Measurements from ENCODE around the gene HADHA. TPM values are rescaled to one million over a fixed set of nuclear protein-coding genes. Genes with fewer than 3 reads are reported as not detected.

Gene HADHA
- total RNA-seq, 1 donor from 2014 or later = 115 TPM

DNA sequence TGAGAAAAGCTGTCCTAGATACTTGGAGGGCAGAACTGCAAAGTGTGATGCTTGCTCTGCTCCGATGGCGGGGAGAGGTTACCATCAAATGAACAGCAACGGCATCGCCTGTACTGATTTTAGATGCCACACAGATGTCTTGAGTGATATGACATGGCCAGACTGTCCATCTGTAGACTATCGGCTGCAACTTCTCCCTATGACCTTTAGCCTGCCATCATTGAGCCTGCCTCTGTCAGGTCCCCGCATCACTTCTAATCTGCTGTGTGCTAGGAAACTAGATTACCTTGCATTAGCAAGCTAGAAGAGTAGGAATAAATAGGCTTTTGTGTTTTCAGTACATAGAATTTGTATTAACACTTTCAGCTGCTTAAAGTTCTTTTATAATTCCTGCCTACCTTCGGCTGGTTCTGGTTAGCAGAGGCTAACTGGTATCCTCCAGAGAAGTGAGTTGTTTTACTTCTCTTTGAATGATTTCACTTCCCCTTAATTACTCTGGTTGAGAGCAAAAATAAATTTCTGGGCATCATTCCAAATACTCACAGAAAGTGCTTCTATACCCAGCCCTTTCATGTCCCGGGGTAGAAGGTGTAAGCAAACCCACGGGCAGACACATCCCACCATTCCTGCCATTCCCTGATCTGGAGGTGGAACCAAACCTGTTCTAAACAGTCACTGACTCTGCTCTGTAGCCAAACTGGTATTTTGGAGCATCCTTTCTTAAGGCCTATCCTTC is 47.6 kb downstream of the HADHA start:
- TF ChIP-seq, protein P1, sequence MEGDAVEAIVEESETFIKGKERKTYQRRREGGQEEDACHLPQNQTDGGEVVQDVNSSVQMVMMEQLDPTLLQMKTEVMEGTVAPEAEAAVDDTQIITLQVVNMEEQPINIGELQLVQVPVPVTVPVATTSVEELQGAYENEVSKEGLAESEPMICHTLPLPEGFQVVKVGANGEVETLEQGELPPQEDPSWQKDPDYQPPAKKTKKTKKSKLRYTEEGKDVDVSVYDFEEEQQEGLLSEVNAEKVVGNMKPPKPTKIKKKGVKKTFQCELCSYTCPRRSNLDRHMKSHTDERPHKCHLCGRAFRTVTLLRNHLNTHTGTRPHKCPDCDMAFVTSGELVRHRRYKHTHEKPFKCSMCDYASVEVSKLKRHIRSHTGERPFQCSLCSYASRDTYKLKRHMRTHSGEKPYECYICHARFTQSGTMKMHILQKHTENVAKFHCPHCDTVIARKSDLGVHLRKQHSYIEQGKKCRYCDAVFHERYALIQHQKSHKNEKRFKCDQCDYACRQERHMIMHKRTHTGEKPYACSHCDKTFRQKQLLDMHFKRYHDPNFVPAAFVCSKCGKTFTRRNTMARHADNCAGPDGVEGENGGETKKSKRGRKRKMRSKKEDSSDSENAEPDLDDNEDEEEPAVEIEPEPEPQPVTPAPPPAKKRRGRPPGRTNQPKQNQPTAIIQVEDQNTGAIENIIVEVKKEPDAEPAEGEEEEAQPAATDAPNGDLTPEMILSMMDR (IDR thresholded peaks at IDR 0.05; ENCODE audit: insufficient read depth, low read length, poor library complexity, severe bottlenecking) = no peak
- Histone ChIP-seq H3K36me3 (ENCODE audit: control insufficient read depth, insufficient read depth, low read length) (peaks cover 6% of the 10 kb centered on the region), H3K4me3 (ENCODE audit: low read depth, low read length) (no peak overlapping the region), H3K27me3 (ENCODE audit: control insufficient read depth, insufficient read depth, low read length) (no peaks in the 10 kb centered on the region)
- DNase-seq (ENCODE audit: low read depth) = no peak

GRCh38 chr2:26195040-26195984 is 49.1 kb downstream of the HADHA start:
- no peaks in the 10 kb centered on the region for H3K27me3 ChIP-seq (ENCODE audit: control insufficient read depth, insufficient read depth, low read length)
- peaks cover 6% of the 10 kb centered on the region for H3K36me3 ChIP-seq (ENCODE audit: control insufficient read depth, insufficient read depth, low read length)
- TF ChIP-seq, protein P1 (IDR thresholded peaks at IDR 0.05; ENCODE audit: insufficient read depth, low read length, poor library complexity, severe bottlenecking) = no peak
- DNase-seq (ENCODE audit: low read depth) = no peak
- no peak overlapping the region for H3K4me3 ChIP-seq (ENCODE audit: low read depth, low read length)

GRCh38 chr2:26193578-26194231 is 50.7 kb downstream of the HADHA start:
- no peak for DNase-seq (ENCODE audit: low read depth)
- TF ChIP-seq, protein P1 (IDR thresholded peaks at IDR 0.05; ENCODE audit: insufficient read depth, low read length, poor library complexity, severe bottlenecking) = no peak
- Histone ChIP-seq H3K36me3 (ENCODE audit: control insufficient read depth, insufficient read depth, low read length) (peaks cover 3% of the 10 kb centered on the region), H3K27me3 (ENCODE audit: control insufficient read depth, insufficient read depth, low read length) (no peaks in the 10 kb centered on the region), H3K4me3 (ENCODE audit: low read depth, low read length) (no peak overlapping the region)

DNA sequence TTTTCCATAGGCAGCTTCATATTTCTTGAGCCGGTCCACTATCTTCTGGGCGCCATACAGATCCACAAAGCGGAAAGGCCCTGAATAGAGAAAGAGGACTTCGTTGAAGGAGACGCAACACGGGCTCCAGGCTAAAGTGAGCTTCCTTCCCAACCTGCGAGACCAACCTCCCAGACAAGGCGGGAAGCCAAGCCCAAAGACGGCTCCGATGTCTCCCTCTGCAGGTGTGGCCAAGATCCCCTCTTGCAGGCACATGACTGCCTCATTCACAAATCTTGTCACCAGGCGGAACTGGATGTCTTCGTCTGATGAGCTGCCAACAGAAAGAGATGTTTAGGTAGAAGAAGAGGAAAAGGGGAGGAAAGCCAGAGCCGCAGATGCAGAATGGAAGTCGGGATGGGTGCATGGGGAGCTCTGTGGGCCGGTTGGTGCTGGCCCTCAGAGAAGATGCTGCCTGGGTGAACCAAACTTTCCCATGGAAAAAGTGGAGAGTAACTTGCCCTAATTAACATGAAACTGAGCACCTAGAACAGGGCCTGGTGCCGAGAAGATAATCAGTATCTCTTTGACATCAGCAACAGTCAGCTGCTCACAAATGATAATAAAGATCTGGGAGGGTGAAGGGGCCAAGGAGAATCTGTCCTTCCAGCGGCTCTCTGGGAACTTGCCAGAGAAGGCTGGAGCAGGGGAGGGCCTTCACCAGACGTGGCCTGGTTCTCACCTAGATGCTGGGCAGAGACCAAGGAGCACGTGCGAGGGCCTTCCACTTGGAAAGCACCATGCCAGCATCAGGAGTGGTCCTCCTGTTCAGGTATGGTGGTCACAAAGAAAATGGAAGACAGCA is 52.9 kb downstream of the HADHA start:
- no peak for DNase-seq (ENCODE audit: low read depth)
- TF ChIP-seq, protein P1 (IDR thresholded peaks at IDR 0.05; ENCODE audit: insufficient read depth, low read length, poor library complexity, severe bottlenecking) = no peak
- Histone ChIP-seq H3K4me3 (ENCODE audit: low read depth, low read length) (no peak overlapping the region), H3K36me3 (ENCODE audit: control insufficient read depth, insufficient read depth, low read length) (peaks cover 2% of the 10 kb centered on the region), H3K27me3 (ENCODE audit: control insufficient read depth, insufficient read depth, low read length) (no peaks in the 10 kb centered on the region)

GRCh38 chr2:26190369-26190768 is 54.1 kb downstream of the HADHA start:
- Histone ChIP-seq H3K27me3 (ENCODE audit: control insufficient read depth, insufficient read depth, low read length) (no peaks in the 10 kb centered on the region), H3K36me3 (ENCODE audit: control insufficient read depth, insufficient read depth, low read length) (peaks cover 2% of the 10 kb centered on the region), H3K4me3 (ENCODE audit: low read depth, low read length) (no peak overlapping the region)
- TF ChIP-seq, protein P1 (IDR thresholded peaks at IDR 0.05; ENCODE audit: insufficient read depth, low read length, poor library complexity, severe bottlenecking) = no peak
- no peak for DNase-seq (ENCODE audit: low read depth)

Data from kidney epithelial cell (primary cell).